ENCODE data around the gene KIAA0408. TPM values are rescaled to one million over a fixed set of nuclear protein-coding genes. Genes with fewer than 3 reads are reported as not detected.
"Not testable (repeated sequence)": the region's sequence is repeated elsewhere in the genome, so short reads cannot be mapped to it uniquely, and the experiment has no call there.

KIAA0408 gene
- total RNA-seq, 4 donors from 2014 or later: 19.1 to 41.5 (median 29.7) TPM

DNA sequence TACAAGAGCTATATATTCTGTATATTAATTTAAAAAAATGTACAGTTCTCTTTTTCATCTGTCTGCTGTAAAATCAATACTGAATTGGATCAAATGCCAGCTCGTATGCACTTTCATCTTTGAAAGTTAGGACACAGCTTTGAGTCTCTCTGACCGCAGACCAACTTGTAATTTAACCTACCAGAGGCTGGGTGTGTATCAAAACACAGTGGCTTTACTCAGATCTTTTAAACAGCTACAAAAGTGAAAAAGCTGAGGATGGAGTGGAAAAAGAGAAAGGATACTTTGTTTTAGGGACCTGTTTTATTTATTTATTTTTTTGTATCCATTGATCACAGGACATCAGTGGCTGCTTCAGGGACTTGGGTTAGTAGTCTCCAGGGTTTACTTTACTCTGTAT, 44.1 kb downstream of the KIAA0408 start:
- Histone ChIP-seq H3K4me3 (no peak overlapping the region), H3K36me3 (no peaks in the 10 kb centered on the region), H3K4me1 (peaks cover 0 to 2% (median 0%) of the 10 kb centered on the region in 4 donors), H3K27ac (replicated peaks in 1 of 4) (no peak overlapping the region), H3K9me3 (no peaks in the 10 kb centered on the region), H3K27me3 (no peaks in the 10 kb centered on the region)
- no peak for DNase-seq (ENCODE audit: extremely low spot score)
- TF ChIP-seq POLR2AphosphoS5 (IDR thresholded peaks at IDR 0.05) (no peak), POLR2A (IDR thresholded peaks at IDR 0.05; ENCODE audit: low read depth) (no peak), EP300 (IDR thresholded peaks at IDR 0.05) (no peak)
- TF ChIP-seq, protein P1, sequence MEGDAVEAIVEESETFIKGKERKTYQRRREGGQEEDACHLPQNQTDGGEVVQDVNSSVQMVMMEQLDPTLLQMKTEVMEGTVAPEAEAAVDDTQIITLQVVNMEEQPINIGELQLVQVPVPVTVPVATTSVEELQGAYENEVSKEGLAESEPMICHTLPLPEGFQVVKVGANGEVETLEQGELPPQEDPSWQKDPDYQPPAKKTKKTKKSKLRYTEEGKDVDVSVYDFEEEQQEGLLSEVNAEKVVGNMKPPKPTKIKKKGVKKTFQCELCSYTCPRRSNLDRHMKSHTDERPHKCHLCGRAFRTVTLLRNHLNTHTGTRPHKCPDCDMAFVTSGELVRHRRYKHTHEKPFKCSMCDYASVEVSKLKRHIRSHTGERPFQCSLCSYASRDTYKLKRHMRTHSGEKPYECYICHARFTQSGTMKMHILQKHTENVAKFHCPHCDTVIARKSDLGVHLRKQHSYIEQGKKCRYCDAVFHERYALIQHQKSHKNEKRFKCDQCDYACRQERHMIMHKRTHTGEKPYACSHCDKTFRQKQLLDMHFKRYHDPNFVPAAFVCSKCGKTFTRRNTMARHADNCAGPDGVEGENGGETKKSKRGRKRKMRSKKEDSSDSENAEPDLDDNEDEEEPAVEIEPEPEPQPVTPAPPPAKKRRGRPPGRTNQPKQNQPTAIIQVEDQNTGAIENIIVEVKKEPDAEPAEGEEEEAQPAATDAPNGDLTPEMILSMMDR (IDR thresholded peaks at IDR 0.05): no peak
- 78% methylated on average over 2 of the region's 2 CpGs for WGBS
- intact Hi-C loops (cut with DNase I): loop anchor here (10.0 kb wide), 1 partner anchor 70 kb away; the partner anchor contains the start of gene ECHDC1

DNA sequence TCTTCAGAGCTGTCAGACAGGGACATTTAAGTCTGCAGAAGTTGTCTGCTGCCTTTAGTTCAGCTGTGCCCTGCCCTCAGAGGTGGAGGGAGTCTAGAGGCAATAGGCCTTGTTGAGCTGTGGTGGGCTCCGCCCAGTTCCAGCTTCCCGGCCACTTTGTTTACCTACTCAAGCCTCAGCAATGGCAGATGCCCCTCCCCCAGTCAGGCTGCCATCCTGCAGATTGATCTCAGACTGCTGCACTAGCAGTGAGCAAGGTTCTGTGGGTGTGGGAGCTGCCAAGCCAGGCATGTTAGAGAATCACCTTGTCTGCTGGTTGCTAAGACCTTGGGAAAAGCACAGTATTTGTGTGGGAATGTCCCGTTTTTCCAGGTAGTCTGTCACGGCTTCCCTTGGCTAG, 46.1 kb downstream of the KIAA0408 start:
- intact Hi-C loops (cut with DNase I): loop anchor here (10.0 kb wide), 1 partner anchor 68 kb away; the partner anchor contains the start of gene ECHDC1
- H3K36me3 ChIP-seq; DNase-seq (ENCODE audit: extremely low spot score); H3K4me3 ChIP-seq; H3K4me1 ChIP-seq; H3K27ac ChIP-seq (replicated peaks in 1 of 4); H3K27me3 ChIP-seq; H3K9me3 ChIP-seq: not testable (repeated sequence)
- WGBS: 56% methylated on average over 3 of the region's 4 CpGs

DNA sequence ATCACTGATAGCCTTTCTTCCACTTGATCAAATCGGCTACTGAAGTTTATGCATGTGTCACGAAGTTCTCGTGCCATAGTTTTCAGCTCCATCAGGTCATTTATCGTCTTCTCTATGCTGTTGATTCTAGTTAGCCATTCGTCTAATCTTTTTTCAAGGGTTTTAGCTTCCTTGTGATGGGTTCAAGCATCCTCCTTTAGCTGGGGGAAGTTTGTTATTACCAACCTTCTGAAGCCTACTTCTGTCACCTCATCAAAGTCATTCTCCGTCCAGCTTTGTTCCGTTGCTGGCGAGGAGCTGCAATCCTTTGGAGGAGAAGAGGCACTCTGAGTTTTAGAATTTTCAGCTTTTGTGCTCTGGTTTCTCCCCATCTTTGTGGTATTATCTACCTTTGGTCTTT, 47.2 kb downstream of the KIAA0408 start:
- H3K4me3 ChIP-seq; H3K9me3 ChIP-seq; DNase-seq (ENCODE audit: extremely low spot score); H3K36me3 ChIP-seq; H3K27me3 ChIP-seq; H3K4me1 ChIP-seq; H3K27ac ChIP-seq (replicated peaks in 1 of 4): not testable (repeated sequence)
- intact Hi-C loops (cut with DNase I): loop anchor here (10.0 kb wide), 1 partner anchor 67 kb away; the partner anchor contains the start of gene ECHDC1
- WGBS: 78% methylated on average over 8 of the region's 8 CpGs

Small RNA genes lying within 50 kb of the gene (small RNA-seq; reads per million reads assigned to genes)
- 0 to 0.34 (median 0) reads per million in 3 donors for gene KIAA0408

Other genes with a start within 250 kb of the KIAA0408 start
- gene RNF146, start 192.5 kb downstream of the KIAA0408 start, total RNA-seq: 10 to 100 TPM; 48.7 to 57.7 (median 54.8) TPM
- gene ECHDC1, start 115.8 kb downstream of the KIAA0408 start, total RNA-seq: 10 to 100 TPM; 42.5 to 70.6 (median 57.9) TPM
- not detected for gene C6orf58, start 117.8 kb upstream of the KIAA0408 start, total RNA-seq

All from esophagus muscularis mucosa (tissue), 4 donors.